NCI-H2171 treated with DMSO at 0.1 percent for 48 hours (cell line): ENCODE results near the gene QRFP.

ENCODE experiments used
- DNase-seq: peaks from one replicate; lab custom pipeline; 2025; lab: John Stamatoyannopoulos, UW

QRFP gene

DNA sequence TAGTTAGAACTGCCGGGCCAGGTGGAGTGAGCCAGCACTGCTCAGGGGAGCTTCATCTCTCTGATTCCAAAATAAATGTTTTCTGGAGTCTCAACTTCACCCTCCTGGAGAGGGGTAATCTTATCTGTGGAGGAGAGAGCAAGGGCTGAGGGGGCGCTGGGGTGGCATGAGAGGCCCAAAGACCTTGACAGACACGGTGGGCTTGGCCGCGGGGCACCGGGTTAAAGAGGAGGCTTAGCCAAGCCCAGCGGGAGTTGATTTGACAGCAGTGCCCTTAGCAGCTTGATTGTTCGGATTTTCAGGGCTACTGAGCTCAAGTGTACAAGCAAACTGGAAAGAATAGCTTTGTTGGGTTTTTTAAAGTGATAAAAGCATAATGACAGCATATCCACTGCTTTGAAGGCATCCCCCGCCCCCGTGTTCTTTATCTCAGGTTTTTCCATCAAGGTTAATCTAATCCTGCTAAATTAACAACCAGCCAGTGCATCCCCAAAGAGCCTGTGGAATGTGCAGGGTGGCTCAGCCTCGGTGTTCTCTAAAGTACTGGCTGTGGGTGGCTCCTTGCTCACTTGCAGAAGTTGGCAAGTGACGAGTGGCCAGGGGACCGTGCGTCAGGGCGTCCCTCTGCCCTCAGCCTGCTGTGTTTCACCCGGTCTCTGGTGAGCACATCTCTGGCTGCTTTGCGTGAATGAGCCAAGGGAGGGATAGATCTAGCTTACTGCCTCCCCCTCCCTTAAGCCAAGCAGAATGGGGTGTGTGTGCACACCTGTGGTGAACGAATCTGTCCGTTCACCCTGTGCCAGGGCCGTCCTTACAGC, 5.5 kb downstream of the QRFP start:
- DNase-seq = no peak

DNA sequence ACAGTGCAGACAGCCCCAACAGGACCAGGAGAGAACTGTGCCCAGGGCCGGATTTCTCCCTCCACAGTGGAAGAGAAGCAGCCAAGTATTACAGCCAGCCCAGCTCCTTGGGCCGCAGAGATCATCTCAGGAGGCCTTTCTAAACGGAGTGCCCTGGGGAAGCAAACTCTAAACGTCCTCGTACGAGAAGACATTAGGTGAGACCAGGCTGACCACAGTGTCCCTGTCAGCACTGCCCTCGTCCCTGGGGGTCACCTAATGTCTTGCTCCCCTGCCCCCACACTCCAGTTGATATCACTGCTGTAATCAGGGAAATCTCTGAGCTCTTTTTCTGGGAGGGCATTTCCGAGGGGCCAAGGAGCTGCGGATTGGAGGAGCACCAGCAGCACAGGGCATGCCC, 6.5 kb downstream of the QRFP start:
- DNase-seq = no peak

DNA sequence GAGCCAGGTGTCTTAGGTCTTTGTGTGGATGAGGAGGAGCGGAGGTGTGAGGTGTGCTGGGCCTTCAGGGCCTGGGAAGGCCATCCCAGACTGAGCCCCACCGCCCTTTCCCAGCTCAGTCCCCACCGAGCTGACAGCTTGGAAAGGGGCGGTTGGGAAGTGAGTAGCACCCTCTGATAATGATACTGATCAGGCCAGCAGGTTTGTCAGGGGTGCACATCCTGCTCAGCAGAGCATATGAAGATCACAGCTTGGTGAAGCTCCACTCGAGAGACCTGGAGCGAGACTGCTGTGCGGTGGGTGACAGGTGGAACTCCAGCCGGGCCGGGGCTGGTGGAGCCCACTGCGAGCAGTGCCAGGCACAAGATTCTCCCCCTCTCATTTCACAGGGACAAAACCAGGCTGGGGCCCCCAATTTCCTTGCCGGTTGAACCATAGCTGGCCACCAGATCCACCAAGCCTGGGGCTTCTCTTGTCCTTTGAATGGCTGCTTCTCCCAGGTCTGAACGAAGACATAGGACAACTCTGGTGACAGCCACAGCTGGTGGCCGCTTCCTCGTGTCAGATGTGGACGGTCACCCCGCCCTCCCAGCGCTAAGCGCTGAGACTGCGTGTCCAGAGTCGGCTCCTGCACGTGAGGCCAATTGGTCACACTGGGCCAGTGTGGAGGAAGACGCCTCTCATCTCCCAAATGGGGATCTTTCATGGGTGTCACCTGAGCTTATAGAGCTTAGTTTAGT, 8.3 kb downstream of the QRFP start:
- DNase-seq = no peak

DNA sequence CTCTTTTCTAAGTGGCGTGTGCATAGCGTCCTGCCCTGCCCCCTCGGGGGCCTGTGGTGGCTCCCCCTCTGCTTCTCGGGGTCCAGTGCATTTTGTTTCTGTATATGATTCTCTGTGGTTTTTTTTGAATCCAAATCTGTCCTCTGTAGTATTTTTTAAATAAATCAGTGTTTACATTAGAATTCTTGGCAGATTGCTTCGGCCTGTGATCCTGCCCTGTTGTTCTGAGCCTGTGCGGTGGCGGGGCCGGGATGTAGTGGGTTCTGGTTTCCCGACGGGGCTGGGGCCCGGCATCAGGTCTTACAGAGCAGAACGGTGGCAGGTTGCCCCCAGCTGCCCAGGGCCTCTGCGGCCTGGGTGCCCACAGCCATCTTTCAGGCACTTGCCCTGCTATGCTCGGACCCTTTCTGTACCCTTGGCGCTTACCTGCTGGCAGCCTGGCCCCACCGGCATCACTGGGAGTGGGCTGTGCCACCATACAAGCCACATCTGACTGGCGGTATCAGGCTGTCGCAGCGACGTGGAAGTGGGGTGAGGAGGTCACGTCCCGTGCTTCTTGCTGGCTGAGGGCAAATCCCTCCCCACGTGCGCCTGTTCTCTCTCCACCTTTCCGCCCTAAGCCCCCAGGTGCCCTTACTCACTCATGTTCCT, 9.0 kb downstream of the QRFP start:
- DNase-seq = no peak

DNA sequence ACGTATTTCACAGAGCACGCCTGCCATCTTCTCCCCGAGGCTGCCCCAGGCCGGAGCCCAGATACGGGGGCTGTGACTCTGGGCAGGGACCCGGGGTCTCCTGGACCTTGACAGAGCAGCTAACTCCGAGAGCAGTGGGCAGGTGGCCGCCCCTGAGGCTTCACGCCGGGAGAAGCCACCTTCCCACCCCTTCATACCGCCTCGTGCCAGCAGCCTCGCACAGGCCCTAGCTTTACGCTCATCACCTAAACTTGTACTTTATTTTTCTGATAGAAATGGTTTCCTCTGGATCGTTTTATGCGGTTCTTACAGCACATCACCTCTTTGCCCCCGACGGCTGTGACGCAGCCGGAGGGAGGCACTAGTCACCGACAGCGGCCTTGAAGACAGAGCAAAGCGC, 9.6 kb downstream of the QRFP start:
- DNase-seq = no peak

DNA sequence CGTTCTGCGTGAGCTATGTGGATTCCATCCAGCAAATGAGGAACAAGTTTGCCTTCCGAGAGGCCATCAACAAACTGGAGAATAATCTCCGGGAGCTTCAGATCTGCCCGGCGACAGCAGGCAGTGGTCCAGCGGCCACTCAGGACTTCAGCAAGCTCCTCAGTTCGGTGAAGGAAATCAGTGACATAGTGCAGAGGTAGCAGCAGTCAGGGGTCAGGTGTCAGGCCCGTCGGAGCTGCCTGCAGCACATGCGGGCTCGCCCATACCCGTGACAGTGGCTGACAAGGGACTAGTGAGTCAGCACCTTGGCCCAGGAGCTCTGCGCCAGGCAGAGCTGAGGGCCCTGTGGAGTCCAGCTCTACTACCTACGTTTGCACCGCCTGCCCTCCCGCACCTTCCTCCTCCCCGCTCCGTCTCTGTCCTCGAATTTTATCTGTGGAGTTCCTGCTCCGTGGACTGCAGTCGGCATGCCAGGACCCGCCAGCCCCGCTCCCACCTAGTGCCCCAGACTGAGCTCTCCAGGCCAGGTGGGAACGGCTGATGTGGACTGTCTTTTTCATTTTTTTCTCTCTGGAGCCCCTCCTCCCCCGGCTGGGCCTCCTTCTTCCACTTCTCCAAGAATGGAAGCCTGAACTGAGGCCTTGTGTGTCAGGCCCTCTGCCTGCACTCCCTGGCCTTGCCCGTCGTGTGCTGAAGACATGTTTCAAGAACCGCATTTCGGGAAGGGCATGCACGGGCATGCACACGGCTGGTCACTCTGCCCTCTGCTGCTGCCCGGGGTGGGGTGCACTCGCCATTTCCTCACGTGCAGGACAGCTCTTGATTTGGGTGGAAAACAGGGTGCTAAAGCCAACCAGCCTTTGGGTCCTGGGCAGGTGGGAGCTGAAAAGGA, 10.9 kb downstream of the QRFP start:
- DNase-seq = no peak

DNA sequence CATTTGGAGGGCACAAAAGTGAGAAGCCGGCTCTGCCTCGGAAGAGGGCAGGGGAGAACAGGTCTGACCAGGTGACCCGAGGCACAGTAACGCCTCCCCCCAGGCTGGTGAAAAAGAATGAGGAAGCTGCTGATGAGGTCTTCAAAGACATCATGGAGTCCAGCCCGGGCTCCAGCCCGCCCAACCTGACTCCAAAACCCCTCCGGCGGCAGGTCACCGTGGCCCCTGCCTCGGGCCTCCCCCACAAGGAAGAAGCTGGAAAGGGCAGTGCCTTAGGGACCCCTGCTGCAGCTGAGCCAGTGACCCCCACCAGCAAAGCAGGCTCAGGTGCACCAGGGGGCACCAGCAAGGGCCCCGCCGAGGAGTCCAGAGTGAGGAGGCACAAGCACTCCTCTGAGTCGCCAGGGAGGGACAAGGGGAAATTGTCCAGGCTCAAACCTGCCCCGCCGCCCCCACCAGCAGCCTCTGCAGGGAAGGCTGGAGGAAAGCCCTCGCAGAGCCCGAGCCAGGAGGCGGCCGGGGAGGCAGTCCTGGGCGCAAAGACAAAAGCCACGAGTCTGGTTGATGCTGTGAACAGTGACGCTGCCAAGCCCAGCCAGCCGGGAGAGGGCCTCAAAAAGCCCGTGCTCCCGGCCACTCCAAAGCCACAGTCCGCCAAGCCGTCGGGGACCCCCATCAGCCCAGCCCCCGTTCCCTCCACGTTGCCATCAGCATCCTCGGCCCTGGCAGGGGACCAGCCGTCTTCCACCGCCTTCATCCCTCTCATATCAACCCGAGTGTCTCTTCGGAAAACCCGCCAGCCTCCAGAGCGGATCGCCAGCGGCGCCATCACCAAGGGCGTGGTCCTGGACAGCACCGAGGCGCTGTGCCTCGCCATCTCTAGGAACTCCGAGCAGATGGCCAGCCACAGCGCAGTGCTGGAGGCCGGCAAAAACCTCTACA, 11.8 kb downstream of the QRFP start:
- no peak for DNase-seq

DNA sequence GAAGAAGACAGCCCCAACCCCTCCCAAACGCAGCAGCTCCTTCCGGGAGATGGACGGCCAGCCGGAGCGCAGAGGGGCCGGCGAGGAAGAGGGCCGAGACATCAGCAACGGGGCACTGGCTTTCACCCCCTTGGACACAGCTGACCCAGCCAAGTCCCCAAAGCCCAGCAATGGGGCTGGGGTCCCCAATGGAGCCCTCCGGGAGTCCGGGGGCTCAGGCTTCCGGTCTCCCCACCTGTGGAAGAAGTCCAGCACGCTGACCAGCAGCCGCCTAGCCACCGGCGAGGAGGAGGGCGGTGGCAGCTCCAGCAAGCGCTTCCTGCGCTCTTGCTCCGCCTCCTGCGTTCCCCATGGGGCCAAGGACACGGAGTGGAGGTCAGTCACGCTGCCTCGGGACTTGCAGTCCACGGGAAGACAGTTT, 12.5 kb downstream of the QRFP start:
- no peak for DNase-seq

DNA sequence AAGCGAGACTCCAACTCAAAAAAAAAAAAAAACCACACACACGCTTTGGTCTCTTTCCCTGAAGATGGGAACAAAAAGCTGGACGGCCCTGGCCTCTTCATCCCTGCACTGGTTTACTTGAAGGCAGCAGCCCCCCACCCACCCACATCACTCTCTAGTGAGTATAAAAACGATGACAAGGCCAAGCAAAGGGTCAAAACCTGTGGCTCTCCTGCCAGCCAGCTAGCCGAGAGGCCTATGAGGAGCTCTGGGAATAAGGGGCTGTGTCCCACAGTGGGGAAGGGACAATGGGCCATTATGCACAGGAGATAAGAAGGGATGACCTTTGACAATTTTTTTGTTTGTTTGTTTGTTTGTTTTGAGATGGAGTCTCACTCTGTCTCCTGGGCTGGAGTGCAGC, 13.1 kb downstream of the QRFP start:
- no peak for DNase-seq

DNA sequence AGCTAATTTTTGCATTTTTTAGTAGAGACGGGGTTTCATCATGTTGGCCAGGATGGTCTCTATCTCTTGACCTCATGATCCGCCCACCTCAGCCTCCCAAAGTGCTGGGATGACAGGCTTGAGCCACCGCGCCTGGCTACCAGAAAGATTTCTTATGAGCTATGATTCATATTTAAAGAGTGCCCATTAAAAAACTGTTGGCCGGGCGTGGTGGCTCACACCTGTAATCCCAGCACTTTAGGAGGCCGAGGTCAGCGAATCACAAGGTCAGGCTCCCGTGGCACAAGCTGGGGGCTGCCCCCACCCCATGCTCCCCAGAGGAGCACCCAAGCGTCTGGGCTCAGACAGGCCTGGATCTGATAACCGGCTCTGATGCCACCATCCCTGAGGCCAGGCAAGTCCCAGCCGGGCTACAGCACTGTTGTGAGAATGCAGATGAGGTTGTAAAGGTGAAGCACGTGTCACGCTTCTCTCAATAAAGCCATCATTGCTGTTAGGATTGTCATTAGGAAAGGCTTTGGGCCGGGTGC, 13.9 kb downstream of the QRFP start:
- DNase-seq = no peak

DNA sequence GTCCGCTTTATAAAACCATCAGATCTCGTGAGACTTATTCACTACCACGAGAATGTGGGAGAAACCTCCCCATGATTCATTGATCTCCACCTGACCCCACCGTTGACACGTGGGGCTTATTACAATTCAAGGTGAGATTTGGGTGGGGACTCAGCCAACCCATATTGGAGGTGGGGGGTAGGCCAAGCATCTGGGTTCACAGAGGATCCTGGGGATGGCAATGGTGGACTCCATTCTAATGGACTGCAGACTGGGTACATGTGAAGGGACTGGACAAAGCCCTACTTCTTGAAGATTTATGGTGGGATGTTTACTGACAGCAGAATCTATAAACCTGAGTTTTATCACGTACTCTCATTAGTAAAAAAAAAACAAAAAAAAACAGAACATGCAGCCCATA, 15.1 kb downstream of the QRFP start:
- DNase-seq = no peak

DNA sequence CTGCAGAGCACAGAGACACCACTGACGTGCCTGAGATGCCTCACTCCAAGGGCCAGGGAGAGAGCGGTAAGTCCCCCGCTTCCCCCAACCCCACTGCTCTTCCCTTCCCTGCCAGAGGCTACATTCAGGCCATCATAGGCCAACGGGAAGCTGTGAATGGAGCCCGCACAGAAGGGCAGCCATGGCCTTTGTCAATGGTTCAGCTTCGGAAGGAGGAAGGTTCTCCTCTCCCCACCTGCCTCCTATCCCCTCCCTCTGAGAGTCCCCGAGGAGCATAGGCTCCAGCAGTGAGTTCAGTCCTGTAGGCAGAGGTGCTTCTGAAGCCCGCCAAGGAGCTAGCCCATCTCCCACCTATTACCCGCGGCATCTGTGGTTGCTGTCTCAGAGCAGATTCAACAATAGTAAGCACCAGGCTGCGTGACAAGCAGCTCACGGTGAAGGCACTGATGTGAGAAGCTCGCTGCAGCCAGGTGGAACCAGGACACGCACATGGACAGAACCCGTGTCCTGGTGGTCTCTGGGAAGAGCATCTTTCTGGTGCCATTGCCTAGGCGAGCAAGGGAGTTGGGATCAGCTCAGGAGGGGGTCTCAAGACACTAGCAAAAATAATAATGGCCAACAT, 15.9 kb downstream of the QRFP start:
- no peak for DNase-seq

DNA sequence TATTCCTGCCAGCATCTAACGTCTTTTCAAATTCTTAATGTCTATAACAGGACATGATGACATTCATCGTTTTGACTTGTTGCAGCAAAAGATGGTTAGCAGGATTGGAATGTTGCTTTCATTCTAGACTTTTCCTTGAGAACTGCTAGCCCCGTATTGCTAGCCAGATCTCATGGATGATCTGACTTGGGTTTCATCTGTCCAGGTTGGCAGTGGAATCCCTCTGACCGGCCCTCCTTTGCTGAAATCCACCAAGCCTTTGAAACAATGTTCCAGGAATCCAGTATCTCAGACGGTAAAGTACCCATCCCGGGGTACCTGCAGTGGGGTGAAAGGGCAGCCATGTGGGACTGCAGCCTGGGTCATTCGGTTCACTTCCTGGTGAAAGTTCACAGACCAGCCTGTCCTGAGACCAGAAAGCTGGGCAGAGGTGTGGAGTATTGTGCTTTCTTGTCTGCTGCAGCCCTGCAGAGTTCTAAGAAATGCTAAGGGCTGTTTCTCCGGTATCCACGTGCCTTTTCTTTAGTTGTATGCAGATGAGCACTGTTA, 16.7 kb downstream of the QRFP start:
- DNase-seq = no peak

DNA sequence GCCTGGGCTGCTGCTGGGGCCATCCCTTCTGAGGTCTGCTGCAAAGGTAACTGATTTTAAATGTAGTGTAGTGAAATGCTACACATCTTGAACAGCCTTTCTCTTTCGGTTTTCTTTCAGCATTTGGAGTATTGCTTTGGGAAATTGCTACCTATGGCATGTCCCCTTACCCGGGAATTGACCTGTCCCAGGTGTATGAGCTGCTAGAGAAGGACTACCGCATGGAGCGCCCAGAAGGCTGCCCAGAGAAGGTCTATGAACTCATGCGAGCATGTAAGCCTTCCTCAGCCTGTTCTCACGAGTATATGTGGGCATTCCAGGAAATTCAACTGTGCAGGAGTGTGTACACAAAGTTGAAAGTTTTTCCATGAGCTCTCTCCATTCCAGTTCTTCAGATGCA, 18.3 kb downstream of the QRFP start:
- DNase-seq = no peak

DNA sequence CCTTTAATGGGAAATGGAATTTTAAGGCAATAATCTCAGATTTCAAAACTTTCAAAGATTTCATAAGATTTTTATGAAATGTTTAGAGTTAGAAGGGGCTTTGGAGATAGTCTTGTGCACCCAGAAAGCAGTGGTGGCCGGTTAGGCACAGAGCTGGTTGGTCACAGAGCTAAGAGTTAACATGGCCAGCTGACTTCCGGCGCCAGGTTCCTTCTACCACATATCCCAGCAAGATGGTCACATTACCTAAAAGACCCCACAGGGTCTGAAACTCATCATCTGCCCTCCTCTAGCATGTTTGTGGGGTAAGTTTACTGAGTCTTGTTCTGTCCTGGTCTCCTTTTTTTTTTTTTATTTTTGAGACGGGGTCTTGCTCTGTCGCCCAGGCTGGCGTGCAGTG, 19.3 kb downstream of the QRFP start:
- DNase-seq = no peak

DNA sequence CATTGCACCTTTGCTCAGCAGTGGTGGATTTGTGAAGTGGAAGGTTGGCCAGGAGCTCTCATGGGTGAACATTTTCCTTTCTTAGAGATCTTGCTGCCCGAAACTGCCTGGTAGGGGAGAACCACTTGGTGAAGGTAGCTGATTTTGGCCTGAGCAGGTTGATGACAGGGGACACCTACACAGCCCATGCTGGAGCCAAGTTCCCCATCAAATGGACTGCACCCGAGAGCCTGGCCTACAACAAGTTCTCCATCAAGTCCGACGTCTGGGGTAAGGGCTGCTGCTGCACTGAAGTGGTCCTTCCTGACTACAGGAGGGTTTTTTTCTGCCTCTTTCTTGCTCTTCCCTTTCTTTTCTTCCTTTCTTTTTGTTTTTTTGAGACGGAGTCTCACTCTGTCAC, 21.8 kb downstream of the QRFP start:
- DNase-seq = no peak

DNA sequence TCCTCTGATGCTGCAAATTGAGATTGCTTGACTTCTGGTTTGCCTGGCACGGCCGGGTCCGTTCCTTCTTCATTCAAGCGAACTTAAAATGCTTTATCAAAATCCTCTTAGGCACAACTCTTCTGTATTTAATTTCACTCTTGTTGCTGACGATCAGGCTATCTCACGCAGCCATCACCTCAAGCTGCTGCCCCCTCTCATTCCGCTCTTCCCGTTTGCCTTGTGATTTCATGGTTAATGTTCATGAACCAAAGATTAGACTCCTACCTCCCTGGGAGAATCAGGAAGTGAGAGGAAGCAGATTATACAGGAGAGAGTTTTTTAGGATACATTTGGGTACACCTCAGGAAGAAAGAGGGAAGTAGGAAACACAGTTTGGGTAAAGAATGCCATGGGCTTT, 22.6 kb downstream of the QRFP start:
- no peak for DNase-seq

DNA sequence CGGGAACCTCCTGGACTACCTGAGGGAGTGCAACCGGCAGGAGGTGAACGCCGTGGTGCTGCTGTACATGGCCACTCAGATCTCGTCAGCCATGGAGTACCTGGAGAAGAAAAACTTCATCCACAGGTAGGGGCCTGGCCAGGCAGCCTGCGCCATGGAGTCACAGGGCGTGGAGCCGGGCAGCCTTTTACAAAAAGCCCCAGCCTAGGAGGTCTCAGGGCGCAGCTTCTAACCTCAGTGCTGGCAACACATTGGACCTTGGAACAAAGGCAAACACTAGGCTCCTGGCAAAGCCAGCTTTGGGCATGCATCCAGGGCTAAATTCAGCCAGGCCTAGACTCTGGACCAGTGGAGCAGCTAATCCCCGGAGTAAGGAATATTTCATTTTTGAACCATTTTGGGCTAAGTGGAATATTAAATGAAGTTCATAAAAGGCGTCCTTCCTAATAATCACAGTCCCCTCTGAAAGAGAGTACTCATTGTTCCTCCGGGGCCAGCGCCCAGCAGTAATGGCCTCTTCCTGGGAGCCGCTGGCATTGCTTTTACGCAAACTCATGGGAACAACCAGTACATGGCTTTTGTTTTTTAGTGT, 23.6 kb downstream of the QRFP start:
- DNase-seq = no peak

DNA sequence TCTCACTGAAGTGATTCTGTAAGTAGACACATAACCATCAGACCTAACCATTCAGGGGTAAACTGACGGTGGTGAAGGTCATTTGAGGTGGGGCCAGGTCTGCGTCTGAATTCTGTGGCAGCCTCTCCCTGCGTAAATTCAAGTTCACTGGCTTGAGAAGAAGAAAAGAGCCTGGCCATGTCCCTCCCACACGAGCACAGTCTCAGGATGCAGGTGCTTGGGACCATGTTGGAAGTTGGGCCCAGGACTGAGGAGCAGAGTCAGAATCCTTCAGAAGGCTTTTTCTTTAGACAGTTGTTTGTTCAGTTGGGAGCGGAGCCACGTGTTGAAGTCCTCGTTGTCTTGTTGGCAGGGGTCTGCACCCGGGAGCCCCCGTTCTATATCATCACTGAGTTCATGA, 24.1 kb downstream of the QRFP start:
- no peak for DNase-seq

DNA sequence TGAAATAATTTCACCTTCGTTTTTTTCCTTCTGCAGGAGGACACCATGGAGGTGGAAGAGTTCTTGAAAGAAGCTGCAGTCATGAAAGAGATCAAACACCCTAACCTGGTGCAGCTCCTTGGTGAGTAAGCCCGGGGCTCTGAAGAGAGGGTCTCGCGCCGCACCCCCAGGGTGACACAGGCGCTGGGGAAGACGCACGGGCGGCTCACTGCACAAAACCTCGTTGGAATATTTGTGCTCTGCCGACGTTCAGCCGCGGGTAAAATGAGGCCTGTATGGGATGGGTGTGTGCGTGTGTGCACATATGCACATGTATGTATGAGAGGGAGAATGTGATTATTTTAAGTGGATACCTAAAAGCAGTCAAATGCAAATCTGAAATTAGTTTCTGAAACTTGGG, 24.5 kb downstream of the QRFP start:
- DNase-seq = no peak
